Calu3 (cell line): ENCODE results near the gene ARVCF. TPM values are rescaled to one million over a fixed set of nuclear protein-coding genes. Genes with fewer than 3 reads are reported as not detected.

Source experiments
- BruUV-seq: library from RNA; stranded (reverse); fragments of 400-500 nt; replicated peaks from 2 replicates; lab custom pipeline; 2021; lab: Mats Ljungman, UMichigan
- CTCF ChIA-PET: fragments of 300-600 bp; sonication (Branson Sonifier 250); formaldehyde crosslinking; loops from one replicate; lab custom pipeline; 2022; ENCODE audit warnings: antibody characterized with exemption; lab: Charles Lee
- DNase-seq: peaks from one replicate; pipeline ENCODE4 v3.0.0; 2022
- H3K27ac Mint-ChIP-seq: one replicate; pipeline ENCODE4 v1.8.0; 2022; ENCODE audit warnings: mixed read lengths; ENCODE audit not compliant: unreplicated experiment
- H3K27me3 Mint-ChIP-seq: one replicate; pipeline ENCODE4 v1.8.0; 2022; ENCODE audit warnings: mixed read lengths; ENCODE audit not compliant: unreplicated experiment
- H3K36me3 Mint-ChIP-seq: one replicate; pipeline ENCODE4 v1.8.0; 2022; ENCODE audit warnings: mild to moderate bottlenecking, moderate library complexity, mixed read lengths; ENCODE audit not compliant: insufficient read depth, unreplicated experiment
- H3K4me1 Mint-ChIP-seq: one replicate; pipeline ENCODE4 v1.8.0; 2022; ENCODE audit warnings: mild to moderate bottlenecking, low read depth, mixed read lengths; ENCODE audit not compliant: unreplicated experiment
- H3K4me3 Mint-ChIP-seq: one replicate; pipeline ENCODE4 v1.8.0; 2022; ENCODE audit warnings: mild to moderate bottlenecking, low read depth, moderate library complexity, mixed read lengths; ENCODE audit not compliant: unreplicated experiment
- H3K9me3 Mint-ChIP-seq: one replicate; pipeline ENCODE4 v1.8.0; 2022; ENCODE audit warnings: low read depth, mixed read lengths; ENCODE audit not compliant: unreplicated experiment
- CTCF ChIP-seq: fragments of 200-600 bp; IDR thresholded peaks from one replicate; pipeline ENCODE4 v1.8.0; 2022; ENCODE audit warnings: antibody characterized with exemption; ENCODE audit not compliant: unreplicated experiment
- intact Hi-C: fragments of 100-400 bp; cut with micrococcal nuclease; formaldehyde crosslinking; loops from one replicate; pipeline ENCODE4 v1.10.0; 2022; ENCODE audit not compliant: unreplicated experiment
- microRNA-seq: library from miRNA; unstranded; fragments of <30 nt; microRNA quantifications from one replicate; pipeline ENCODE4 v1.2.0, GENCODE V29; 2022
- total RNA-seq: library from RNA; stranded (reverse); gene quantifications from 2 replicates; pipeline ENCODE4 v1.2.3, GENCODE V29; 2022

Gene ARVCF
- total RNA-seq, 1 experiment from 2014 or later, result 19.7 TPM

DNA sequence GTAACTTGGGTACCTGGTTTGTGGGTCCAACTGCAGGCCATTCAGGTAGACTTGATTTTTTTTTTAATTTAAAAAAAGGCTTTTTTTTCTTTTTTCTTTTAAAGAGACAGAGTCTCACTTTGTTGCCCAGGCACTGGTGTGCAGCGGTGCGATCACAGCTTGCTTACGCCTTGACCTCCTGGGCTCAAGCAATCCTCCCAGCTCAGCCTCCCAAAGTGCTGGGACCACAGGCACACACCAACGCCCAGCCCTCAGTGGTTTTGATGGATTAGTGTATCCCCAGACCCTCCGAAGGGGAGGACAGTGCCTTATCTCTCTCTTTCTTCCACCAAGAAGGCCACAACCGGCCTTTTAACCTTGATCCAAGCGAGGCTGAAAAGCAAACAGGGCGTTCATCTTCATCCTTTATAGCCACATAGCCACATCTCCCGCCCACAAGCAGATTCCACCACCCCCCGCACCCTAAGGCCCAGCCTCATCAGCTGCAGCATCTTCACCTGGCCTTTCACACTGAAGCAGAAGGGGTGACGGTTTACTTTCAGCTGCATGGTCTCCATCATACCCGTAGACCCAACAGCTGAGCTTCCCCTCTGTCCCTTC is 92.6 kb downstream of the ARVCF start:
- H3K9me3 Mint-ChIP-seq, result no peaks in the 10 kb centered on the region

DNA sequence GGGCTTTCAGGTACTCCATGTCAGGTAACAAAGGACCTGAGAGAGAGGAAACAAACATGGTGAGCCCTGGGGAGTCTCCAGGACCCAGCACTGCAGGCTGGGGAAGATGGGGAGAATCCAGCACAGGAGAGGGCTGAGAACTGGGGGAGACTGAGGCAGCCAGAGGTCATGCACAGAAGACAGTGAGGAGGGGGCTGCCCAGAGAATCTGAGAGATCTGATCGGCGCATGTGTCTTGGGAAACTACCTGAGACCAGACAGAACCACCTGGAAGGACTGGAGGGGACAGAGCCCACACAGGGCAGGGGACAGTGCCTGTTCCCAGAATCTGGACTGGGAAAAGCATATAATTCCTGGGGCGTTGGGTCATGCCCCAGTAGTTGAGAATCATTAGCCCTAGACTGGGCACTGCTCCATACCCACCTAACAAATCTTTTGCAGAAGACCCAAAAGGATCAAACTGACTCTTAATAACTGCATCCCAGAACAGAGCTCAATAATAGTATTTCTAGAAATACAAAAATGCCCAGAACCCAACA is 95.0 kb downstream of the ARVCF start:
- no peak overlapping the region for H3K27ac Mint-ChIP-seq
- no peak for DNase-seq
- H3K4me1 Mint-ChIP-seq, result no peaks in the 10 kb centered on the region
- no TSS peak for BruUV-seq
- CTCF ChIA-PET, result no interaction called here
- peaks cover 5% of the 10 kb centered on the region for H3K36me3 Mint-ChIP-seq
- no peaks in the 10 kb centered on the region for H3K9me3 Mint-ChIP-seq
- no peak for TF ChIP-seq CTCF
- H3K4me3 Mint-ChIP-seq, result no peak overlapping the region
- H3K27me3 Mint-ChIP-seq, result no peaks in the 10 kb centered on the region
- intact Hi-C loops, result no loop called here

More for the DNA sequence above, 92.6 kb downstream of the ARVCF start:
- CTCF ChIA-PET, result interaction anchor here (0.7 kb wide), 1 partner anchor 153 kb away, joined by 3 read pairs; no protein-coding TSS in a partner anchor
- H3K4me1 Mint-ChIP-seq, result no peaks in the 10 kb centered on the region
- H3K27me3 Mint-ChIP-seq, result no peaks in the 10 kb centered on the region
- BruUV-seq, result no TSS peak
- no peaks in the 10 kb centered on the region for H3K36me3 Mint-ChIP-seq
- no peak overlapping the region for H3K4me3 Mint-ChIP-seq
- H3K27ac Mint-ChIP-seq, result no peak overlapping the region
- TF ChIP-seq CTCF, result no peak
- intact Hi-C loops, result no loop called here
- DNase-seq, result no peak

Small RNA genes within 50 kb of the gene (microRNA-seq; reads per million reads assigned to microRNA genes)
- gene MIR185, result 2,305 reads per million, percentile 86 among the genes with 10 or more reads in this experiment
- not detected for gene MIR4761

Other genes with a start within 250 kb of the ARVCF start
- gene GNB1L, start 161.9 kb downstream of the ARVCF start, total RNA-seq, result 9.1 and 13.0 TPM in 2 replicates
- 26.2 and 28.7 TPM in 2 replicates for gene RTL10, start 161.9 kb downstream of the ARVCF start, total RNA-seq
- 165 and 170 TPM in 2 replicates for gene COMT, start 75.1 kb downstream of the ARVCF start, total RNA-seq
- gene TXNRD2, start 75.0 kb downstream of the ARVCF start, total RNA-seq, result 33.7 and 36.3 TPM in 2 replicates
- gene TANGO2, start 4.3 kb upstream of the ARVCF start, total RNA-seq, result 33.5 and 41.4 TPM in 2 replicates
- gene DGCR8, start 63.4 kb upstream of the ARVCF start, total RNA-seq, result 53.1 and 54.7 TPM in 2 replicates
- gene RANBP1, start 99.3 kb upstream of the ARVCF start, total RNA-seq, result 205 and 208 TPM in 2 replicates
- 63.0 and 71.9 TPM in 2 replicates for gene TRMT2A, start 100.4 kb upstream of the ARVCF start, total RNA-seq
- 78.4 and 87.2 TPM in 2 replicates for gene ZDHHC8, start 115.0 kb upstream of the ARVCF start, total RNA-seq
- gene CCDC188, start 134.2 kb upstream of the ARVCF start, total RNA-seq, result not detected in 2 replicates